Measurements from ENCODE around the gene RSPRY1. TPM values are rescaled to one million over a fixed set of nuclear protein-coding genes. Genes with fewer than 3 reads are reported as not detected.

Gene RSPRY1
- total RNA-seq, 6 experiments from 2014 or later: 38.8 to 51.9 (median 47.7) TPM

GRCh38 chr16:57231821-57232350 lies 45.8 kb downstream of the RSPRY1 start:
- no peak for TF ChIP-seq CTCF (IDR thresholded peaks at IDR 0.05)
- peaks cover 35% of the 10 kb centered on the region for H3K36me3 Mint-ChIP-seq (ENCODE audit: low read depth)
- no peaks in the 10 kb centered on the region; the same call in 1 of the 2 replicates for H3K27me3 Mint-ChIP-seq (ENCODE audit: insufficient read depth)
- H3K27ac Mint-ChIP-seq: no peak overlapping the region
- H3K9me3 Mint-ChIP-seq: no peaks in the 10 kb centered on the region
- peaks cover 18% of the 10 kb centered on the region for H3K4me1 Mint-ChIP-seq (ENCODE audit: low read depth)
- H3K4me3 Mint-ChIP-seq: no peak overlapping the region
- DNase-seq: no peak

- no peak for DNase-seq
- H3K4me3 Mint-ChIP-seq: no peak overlapping the region
- TF ChIP-seq CTCF (IDR thresholded peaks at IDR 0.05): no peak
- no peaks in the 10 kb centered on the region; the same call in 1 of the 2 replicates for H3K27me3 Mint-ChIP-seq (ENCODE audit: insufficient read depth)
- H3K9me3 Mint-ChIP-seq: no peaks in the 10 kb centered on the region
- H3K4me1 Mint-ChIP-seq (ENCODE audit: low read depth): peaks cover 13% of the 10 kb centered on the region
- H3K27ac Mint-ChIP-seq: peak overlapping the region; percentile 4; the same call in 1 of the 2 replicates
- H3K36me3 Mint-ChIP-seq (ENCODE audit: low read depth): peaks cover 39% of the 10 kb centered on the region
Observed at GRCh38 chr16:57233944-57234706, 48.0 kb downstream of the RSPRY1 start.

GRCh38 chr16:57234707-57235092 lies 48.6 kb downstream of the RSPRY1 start:
- Mint-ChIP-seq H3K9me3 (no peaks in the 10 kb centered on the region), H3K4me3 (no peak overlapping the region), H3K36me3 (ENCODE audit: low read depth) (peaks cover 42% of the 10 kb centered on the region), H3K27me3 (ENCODE audit: insufficient read depth) (no peaks in the 10 kb centered on the region; the same call in 1 of the 2 replicates), H3K27ac (no peak overlapping the region; the same call in 1 of the 2 replicates), H3K4me1 (ENCODE audit: low read depth) (peaks cover 13% of the 10 kb centered on the region)
- no peak for DNase-seq
- no peak for TF ChIP-seq CTCF (IDR thresholded peaks at IDR 0.05)

- no peak for TF ChIP-seq CTCF (IDR thresholded peaks at IDR 0.05)
- peak; percentile 53 for DNase-seq
- H3K36me3 Mint-ChIP-seq (ENCODE audit: low read depth): peaks cover 40% of the 10 kb centered on the region
- H3K27me3 Mint-ChIP-seq (ENCODE audit: insufficient read depth): no peaks in the 10 kb centered on the region; the same call in 1 of the 2 replicates
- H3K4me1 Mint-ChIP-seq (ENCODE audit: low read depth): peaks cover 13% of the 10 kb centered on the region
- no peak overlapping the region for H3K4me3 Mint-ChIP-seq
- H3K9me3 Mint-ChIP-seq: no peaks in the 10 kb centered on the region
- H3K27ac Mint-ChIP-seq: peak overlapping the region; percentile 67
Observed at GRCh38 chr16:57235128-57236021, 49.2 kb downstream of the RSPRY1 start.

GRCh38 chr16:57236022-57236350 lies 49.9 kb downstream of the RSPRY1 start:
- no peak overlapping the region; the same call in 1 of the 2 replicates for H3K4me3 Mint-ChIP-seq
- no peaks in the 10 kb centered on the region for H3K9me3 Mint-ChIP-seq
- H3K27ac Mint-ChIP-seq: peak overlapping the region; percentile 67

More at GRCh38 chr16:57236022-57236350, 49.9 kb downstream of the RSPRY1 start:
- TF ChIP-seq CTCF (IDR thresholded peaks at IDR 0.05): no peak
- DNase-seq: no peak
- peaks cover 13% of the 10 kb centered on the region for H3K4me1 Mint-ChIP-seq (ENCODE audit: low read depth)
- peaks cover 36% of the 10 kb centered on the region for H3K36me3 Mint-ChIP-seq (ENCODE audit: low read depth)
- no peaks in the 10 kb centered on the region; the same call in 1 of the 2 replicates for H3K27me3 Mint-ChIP-seq (ENCODE audit: insufficient read depth)

Data from HFFc6 (cell line).